GM15510 (cell line): Measurements from ENCODE around the gene MSTN.

Source experiments
- POLR2A ChIP-seq: IDR thresholded peaks from 3 replicates; pipeline ENCODE4 v1.6.1; 2011; ENCODE audit warnings: borderline replicate concordance; ENCODE audit not compliant: insufficient read length; ENCODE audit errors: extremely low read depth

The MSTN gene

DNA sequence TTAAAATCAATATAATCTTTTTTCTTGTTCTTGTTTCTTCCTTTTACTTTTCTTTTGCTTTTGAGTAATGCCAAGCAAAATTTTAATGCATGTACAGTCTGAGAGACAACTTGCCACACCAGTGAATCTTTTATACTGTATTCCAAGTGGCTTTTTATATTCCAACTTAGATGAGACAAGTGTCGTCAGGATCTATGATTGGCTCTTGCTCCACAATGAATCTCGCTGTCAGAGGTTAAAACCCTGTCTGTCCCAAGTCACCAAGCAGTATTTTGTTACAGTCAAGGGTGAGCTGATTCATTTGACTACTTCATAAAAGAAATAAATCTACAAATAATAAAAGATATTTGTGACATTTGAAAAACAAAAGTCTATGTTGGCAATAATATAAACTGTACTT, at the start of gene MSTN:
MSTN (minus strand) TSS at position 129 of the 400 bp plus-strand sequence. CDS start 133 bp downstream, outside the sequence.
- TF ChIP-seq POLR2A: no peak

DNA sequence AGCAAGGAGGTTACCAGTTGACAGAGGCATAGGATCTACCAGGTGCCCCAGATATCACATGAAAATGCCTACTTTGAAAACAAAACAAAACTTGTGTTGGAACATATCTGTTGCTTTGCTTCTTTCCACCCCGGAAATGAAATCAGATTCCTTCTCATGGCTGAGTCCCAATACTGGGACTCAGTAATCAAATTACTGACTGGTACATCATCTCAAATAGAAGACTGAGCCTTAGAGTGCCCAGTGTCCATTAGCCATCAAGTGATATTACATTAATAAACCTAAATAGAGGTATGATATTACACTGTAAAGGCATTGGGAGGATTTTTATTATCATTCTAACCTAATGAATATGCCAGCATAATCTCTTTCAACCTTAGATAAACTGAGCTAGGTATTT, 48.6 kb upstream of the MSTN start:
- no peak for TF ChIP-seq POLR2A

DNA sequence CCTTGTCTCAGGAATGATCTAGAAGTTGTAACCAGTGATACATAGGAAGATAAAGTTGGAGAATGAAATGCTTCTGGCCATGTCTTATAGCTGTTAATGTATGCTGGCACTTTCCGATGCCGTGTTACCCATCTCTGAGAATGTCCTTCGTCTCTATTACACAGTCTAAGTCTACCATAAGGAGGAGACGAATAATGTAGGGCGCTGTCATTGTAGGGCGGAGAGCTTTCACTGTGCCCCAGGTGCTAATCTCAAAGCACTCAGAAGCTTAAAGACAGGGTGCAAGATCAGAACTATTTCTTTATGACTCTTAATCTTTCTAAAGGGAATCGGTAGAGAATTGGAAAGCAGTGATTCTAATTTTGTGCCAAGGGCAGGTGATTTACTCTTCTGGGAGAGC, 48.2 kb upstream of the MSTN start:
- no peak for TF ChIP-seq POLR2A

DNA sequence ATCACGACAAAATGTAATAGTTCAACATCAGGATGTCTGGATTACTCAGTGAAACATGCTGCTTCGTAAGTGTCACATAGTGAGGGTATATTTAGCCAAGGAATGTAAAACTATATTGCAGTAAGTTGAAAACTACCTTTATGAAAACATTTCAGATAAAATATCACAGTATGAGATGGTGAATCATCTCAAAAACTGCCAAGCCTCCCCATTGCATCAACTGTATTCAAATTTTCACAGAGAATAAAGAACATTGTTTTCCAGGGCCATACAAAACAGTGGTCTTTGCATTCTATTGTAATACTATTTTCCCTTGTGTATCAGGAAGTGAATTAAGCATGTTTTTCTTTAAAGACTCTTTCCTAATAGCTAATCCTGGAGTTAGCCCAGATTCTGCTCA, 47.6 kb upstream of the MSTN start:
- no peak for TF ChIP-seq POLR2A

DNA sequence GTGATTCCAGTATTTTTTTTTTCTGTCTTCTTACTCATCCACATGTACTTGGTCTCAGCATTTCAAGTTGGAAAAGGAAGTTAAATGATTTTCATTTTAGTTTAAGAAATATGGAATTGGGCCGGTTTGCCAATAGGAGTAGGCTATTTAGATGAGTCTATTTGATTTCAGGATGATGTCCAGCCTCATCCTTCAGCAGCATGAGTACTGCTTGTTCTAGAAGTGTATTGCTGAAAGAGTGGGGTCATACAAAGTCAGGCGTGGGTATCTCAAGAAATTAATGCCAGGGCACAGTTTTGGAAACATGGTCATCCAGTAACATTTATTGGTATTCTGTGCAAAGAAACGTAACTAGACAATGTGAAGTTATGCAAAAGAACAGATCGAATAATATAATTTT, 44.9 kb upstream of the MSTN start:
- TF ChIP-seq POLR2A: no peak

DNA sequence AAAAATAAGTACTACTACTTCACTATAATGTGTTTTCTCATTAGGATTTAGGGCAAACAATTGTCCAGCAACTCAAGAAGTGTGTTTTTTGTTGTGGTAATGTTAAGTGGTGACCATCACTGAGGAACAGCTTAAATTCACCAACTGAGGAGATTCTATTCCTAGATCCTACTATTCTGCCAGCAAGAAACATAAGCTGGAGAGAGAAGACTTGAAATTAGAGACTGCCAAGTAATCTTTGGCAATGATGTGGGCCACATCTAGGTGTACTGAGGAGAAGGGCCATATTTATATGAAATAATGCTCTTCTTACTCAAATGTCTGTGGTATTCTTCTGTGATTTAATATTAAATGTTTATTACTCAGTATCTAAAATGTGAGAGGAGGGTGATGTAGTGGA, 44.3 kb upstream of the MSTN start:
- TF ChIP-seq POLR2A: no peak

DNA sequence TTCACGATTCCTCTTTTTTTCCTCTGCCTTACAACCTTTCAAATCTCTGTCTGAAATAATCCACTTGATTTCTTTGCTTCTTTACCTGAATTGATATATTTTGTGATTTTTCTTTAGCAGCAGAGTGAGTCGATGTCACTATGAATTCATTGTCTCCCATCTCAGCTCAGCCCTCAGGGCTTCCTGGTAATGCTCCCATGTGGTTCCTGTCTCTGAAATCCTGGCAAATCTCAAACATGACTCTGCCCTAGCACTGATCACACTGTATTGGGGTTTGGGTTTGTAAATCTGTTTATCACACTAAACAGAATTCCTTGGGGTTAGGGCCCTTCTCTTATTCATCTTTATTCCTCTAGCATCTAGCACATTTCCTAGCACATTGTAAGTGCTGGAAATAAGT, 43.0 kb upstream of the MSTN start:
- TF ChIP-seq POLR2A: no peak

DNA sequence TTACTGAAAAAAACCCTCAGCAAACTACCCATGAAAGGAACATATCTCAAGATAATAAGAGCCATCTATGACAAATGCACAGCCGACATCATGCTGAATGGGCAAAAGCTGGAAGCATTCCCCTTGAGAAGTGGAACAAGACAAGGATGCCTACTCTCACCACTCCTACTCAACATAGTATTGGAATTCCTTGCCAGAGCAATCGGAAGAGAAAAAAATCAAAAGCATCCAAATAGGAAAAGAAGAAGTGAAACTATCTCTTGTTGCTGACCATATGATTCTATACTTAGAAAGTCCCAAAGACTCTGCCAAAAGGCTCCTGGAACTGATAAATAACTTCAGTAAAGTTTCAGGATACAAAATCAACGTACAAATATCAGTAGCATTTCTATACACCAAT, 40.6 kb upstream of the MSTN start:
- TF ChIP-seq POLR2A: no peak

DNA sequence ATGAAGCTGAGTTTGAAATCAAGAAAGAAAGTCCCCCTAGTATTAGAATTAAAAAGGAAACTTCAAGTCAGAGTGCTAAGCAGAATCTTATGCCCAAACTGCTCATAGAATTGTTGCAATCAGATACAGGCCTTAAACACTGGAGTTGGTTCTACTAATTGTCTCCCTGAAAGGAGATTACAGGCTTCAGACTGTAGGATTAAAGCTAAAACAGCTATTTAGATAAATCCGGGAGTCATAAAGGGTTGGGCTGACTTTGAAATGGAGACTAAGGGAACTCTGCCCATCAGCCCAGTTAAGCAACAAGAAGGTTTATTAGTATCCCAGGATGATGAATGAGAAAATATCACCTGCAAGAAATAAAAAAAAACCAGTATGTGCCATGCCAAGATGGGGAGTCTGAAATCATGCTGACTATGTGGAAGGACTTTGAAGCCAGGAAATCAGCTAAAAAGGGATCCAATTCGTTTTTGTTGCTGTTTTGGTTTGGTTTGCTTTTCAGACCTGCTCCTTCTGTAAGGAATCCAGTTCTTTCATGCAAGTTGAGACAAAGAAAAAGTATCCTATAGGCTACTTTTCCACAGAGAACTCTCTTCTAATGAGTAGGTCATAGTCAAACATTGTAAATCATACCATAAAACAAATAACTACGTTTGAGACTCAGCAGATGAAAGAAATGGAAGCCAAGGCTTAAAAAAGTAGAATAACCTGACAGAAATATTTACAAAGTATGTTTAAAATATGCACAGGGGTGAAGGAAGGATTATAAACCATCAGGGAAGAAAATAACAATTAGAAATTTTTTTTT, 37.6 kb upstream of the MSTN start:
- TF ChIP-seq POLR2A: no peak

DNA sequence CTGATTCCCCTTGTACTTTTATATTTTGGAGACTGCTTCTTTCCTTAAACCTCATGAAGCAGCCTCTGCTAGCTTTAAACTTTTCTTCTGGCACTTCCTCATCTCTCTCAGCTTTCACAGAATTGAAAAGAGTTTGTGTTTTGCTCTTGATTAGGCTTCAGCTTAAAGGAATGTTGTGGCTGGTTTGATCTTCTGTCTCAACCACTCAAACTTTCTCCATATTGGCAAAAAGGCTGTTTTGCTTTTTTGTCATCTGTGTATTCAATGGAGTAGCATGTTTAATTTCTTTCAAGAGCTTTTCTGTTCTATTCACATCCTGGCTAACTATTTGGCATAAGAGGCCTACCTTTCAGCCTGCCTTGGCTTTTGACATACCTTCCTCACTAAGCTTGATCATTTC, 36.3 kb upstream of the MSTN start:
- TF ChIP-seq POLR2A: no peak

DNA sequence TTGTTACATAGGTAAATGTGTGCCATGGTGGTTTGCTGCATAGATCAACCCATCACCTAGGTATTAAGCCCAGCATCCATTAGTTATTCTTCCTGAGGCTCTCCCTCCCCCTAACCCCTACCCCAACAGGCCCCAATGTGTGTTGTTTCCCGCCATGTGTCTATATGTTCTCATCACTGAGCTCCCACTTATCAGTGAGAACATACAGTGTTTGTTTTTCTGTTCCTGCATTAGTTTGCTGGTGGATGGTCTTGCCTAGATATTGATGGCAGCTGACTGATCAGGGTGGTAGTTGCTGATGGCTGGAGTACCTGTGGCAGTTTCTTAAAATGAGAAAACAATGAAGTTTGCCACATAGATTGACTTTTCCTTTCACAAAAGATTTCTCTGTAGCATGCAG, 34.6 kb upstream of the MSTN start:
- TF ChIP-seq POLR2A: no peak

DNA sequence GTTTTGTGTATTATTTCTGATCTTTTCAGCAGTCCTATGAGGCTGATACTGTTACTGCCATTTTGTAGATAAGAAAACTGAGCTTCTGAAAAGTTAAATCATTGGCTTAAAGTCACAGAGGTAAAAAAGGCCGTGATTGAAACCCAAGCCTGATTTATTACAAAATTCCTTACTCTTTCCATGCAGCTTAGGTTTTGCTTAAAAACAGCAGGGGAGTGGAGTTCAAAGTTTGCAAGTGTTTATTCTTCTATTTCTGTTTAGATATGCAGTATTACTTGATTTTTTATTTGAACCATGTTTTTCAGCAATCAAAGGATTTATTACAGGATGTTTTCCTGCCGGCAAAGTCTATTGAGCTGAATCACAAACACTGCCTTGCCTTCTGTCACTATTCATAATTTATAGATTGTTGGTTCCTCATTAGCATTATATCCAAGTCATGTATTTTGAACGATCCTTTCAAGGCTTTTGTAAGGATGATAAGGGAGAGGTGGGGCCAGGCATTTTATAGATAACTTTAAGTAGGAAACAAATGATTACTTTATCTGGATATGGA, 31.9 kb upstream of the MSTN start:
- no peak for TF ChIP-seq POLR2A

DNA sequence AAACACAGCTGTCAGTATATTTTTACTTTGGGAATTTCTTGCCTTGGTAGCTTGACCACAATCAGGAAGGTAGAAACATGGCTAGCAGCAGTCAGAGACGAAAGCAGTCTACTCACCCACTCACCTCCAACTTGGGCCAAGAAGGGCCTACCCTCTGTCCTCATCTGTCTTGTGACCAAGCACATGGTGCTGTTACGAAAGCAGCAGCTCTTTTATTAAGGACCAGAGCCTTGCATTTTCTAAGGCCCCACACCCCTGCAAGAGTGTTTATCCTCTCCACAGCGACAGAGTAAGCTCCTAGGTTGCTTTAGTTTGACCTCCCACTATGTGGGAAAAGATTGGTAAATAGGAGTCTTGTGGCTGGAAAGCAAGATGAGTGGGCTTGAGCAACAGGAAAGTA, 31.3 kb upstream of the MSTN start:
- no peak for TF ChIP-seq POLR2A

DNA sequence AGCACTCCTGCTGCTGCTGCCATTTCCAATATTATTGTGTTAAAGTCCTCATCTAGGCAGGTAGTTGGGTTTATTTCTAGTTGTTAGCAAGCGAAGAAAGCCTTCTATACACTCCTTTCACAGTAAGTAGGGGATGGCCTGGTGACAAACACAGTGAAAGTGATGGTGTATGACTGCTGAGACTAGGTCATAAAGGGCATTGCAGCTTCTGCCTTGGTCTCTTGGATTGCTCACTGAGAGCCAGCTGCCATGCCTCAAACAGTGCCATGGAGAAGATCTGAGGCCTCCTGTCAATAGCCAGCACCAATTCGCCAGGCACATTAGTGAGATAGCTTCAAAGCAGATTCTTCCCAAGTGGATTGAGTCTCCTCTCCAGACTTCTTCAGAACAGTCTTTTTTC, 27.6 kb upstream of the MSTN start:
- no peak for TF ChIP-seq POLR2A

DNA sequence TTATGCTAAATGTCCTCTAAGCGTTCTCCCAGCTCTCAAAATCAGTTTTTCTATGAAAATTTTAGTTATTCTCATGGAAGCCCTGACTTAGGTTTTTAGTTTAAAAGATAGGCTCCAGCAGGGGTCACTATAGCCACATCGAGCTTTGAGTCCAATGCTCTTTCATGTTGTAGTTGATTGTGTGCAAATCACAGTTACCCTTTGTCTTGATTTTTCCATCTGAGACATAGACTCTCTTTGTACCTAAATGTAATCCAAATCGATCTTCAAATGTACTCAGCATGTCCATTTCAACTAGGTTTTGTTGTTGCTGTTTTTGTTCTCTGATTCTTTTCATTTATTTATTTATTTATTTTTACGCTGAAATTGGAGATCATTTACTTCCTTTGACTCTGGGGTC, 26.4 kb upstream of the MSTN start:
- TF ChIP-seq POLR2A: no peak

DNA sequence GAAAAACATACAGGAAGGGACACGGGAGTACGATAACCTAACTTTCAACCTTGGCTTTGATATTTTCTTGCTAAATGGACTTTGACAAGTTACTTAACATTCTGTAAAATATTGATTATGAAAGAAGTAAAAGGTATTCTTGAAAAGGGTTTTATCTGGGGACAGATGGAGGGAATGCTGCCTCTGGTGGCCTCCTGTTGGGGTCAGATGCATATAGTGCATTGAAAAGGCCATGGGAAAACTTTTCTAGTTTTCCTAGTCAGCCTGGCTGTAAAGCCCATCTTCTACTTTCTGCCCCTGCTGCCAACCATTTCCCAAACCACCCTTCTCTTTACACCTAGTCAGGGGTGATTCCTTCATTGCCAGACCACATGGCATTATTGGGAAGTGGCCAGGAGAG, 22.2 kb upstream of the MSTN start:
- TF ChIP-seq POLR2A: no peak
